ENCODE measurements around the gene IDE.

The IDE gene

GRCh38 chr10:92508866-92509265 is 65.0 kb downstream of the IDE start:
- Histone ChIP-seq H3K4me3 (ENCODE audit: low read length) (no peak overlapping the region), H3K4me1 (ENCODE audit: control insufficient read depth, insufficient read depth, low read length) (no peaks in the 10 kb centered on the region), H3K9ac (ENCODE audit: low read length) (no peak overlapping the region), H3K27me3 (ENCODE audit: control insufficient read depth, insufficient read depth, low read length) (no peaks in the 10 kb centered on the region), H3K27ac (ENCODE audit: low read depth, low read length) (no peak overlapping the region), H3K36me3 (ENCODE audit: control insufficient read depth, insufficient read depth, low read length) (peaks cover 8% of the 10 kb centered on the region)

- no peak overlapping the region for H3K9ac ChIP-seq (ENCODE audit: low read length)
- no peak overlapping the region for H3K4me3 ChIP-seq (ENCODE audit: low read length)
- peaks cover 3% of the 10 kb centered on the region for H3K36me3 ChIP-seq (ENCODE audit: control insufficient read depth, insufficient read depth, low read length)
- H3K27ac ChIP-seq (ENCODE audit: low read depth, low read length) = no peak overlapping the region
- no peaks in the 10 kb centered on the region for H3K4me1 ChIP-seq (ENCODE audit: control insufficient read depth, insufficient read depth, low read length)
- H3K27me3 ChIP-seq (ENCODE audit: control insufficient read depth, insufficient read depth, low read length) = no peaks in the 10 kb centered on the region
Measured at GRCh38 chr10:92506336-92506735, 67.6 kb downstream of the IDE start.

DNA sequence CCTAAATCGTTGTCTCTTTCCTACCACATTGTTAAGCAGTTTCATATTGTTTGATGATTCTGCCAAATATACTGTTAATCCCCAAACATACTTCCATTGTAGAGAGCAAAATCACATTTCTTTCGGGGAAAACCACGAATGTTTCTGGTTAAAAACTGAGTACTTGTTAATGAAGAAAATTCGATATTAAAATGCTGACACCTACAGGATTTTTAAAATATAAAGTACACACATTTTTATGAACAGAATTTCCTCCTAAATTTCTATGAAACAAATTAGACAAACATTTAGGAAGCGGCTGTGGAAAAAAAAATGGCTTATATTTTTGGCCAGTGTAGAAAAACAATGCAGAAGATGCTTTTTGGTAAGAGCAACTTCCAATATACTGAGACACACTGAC is 68.8 kb downstream of the IDE start:
- Histone ChIP-seq H3K4me1 (ENCODE audit: control insufficient read depth, insufficient read depth, low read length) (no peaks in the 10 kb centered on the region), H3K27ac (ENCODE audit: low read depth, low read length) (no peak overlapping the region), H3K4me3 (ENCODE audit: low read length) (no peak overlapping the region), H3K36me3 (ENCODE audit: control insufficient read depth, insufficient read depth, low read length) (peaks cover 3% of the 10 kb centered on the region), H3K27me3 (ENCODE audit: control insufficient read depth, insufficient read depth, low read length) (no peaks in the 10 kb centered on the region), H3K9ac (ENCODE audit: low read length) (no peak overlapping the region)

DNA sequence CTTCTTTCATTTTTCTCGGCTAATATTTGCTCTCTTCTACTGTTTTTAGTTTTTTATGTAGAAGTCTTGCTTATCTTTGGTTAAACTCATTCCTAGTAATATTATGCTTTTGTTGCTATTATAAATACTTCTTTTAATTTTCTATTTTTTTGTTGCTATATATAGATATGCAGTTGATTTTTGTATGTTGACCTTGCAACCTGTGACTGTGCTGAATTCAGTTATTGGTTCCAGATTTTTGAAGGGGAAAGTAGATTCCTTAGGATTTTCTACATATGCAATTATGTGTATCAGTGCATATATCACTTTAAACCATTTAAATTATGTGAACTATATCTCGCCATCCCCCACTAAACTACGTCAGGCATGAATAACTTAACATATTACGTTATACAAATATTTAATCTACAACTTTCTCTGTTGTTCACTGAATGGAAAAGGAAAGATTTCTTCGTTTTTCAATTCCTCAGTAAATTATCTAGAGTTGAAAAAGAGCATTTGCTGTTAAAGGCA is 71.5 kb downstream of the IDE start:
- H3K27ac ChIP-seq (ENCODE audit: low read depth, low read length) = no peak overlapping the region
- no peak overlapping the region for H3K9ac ChIP-seq (ENCODE audit: low read length)
- no peak overlapping the region for H3K4me3 ChIP-seq (ENCODE audit: low read length)
- H3K36me3 ChIP-seq (ENCODE audit: control insufficient read depth, insufficient read depth, low read length) = peaks cover 3% of the 10 kb centered on the region
- H3K4me1 ChIP-seq (ENCODE audit: control insufficient read depth, insufficient read depth, low read length) = no peaks in the 10 kb centered on the region
- no peaks in the 10 kb centered on the region for H3K27me3 ChIP-seq (ENCODE audit: control insufficient read depth, insufficient read depth, low read length)

GRCh38 chr10:92493362-92493761 is 80.5 kb downstream of the IDE start:
- Histone ChIP-seq H3K9ac (ENCODE audit: low read length) (no peak overlapping the region), H3K4me1 (ENCODE audit: control insufficient read depth, insufficient read depth, low read length) (no peaks in the 10 kb centered on the region), H3K27me3 (ENCODE audit: control insufficient read depth, insufficient read depth, low read length) (no peaks in the 10 kb centered on the region), H3K27ac (ENCODE audit: low read depth, low read length) (no peak overlapping the region), H3K36me3 (ENCODE audit: control insufficient read depth, insufficient read depth, low read length) (peaks cover 7% of the 10 kb centered on the region), H3K4me3 (ENCODE audit: low read length) (no peak overlapping the region)

DNA sequence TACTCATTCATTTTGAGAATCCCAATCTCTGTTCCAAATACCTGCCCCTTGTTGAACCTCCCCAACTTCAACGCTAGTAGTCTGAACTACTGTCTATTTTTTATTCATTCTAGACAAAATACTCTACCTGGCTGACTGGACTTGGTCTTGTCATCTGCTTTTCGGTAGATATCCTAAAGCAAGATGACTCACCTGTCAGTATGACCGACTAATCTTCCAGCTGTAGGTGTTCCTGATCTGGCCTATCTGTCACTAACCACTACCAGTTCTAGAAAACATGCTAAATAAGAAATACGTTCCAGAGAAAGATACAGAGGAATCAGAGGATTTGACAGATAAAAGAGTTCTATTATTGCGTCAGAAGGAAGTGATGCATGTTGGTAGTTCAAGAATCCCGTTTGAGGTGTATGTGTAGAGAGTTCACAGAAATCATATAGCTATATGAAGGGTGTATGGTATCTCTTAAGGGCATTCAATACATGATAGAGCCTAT is 81.1 kb downstream of the IDE start:
- no peak overlapping the region for H3K9ac ChIP-seq (ENCODE audit: low read length)
- peaks cover 7% of the 10 kb centered on the region for H3K36me3 ChIP-seq (ENCODE audit: control insufficient read depth, insufficient read depth, low read length)
- no peak overlapping the region for H3K4me3 ChIP-seq (ENCODE audit: low read length)
- H3K27ac ChIP-seq (ENCODE audit: low read depth, low read length) = no peak overlapping the region
- no peaks in the 10 kb centered on the region for H3K4me1 ChIP-seq (ENCODE audit: control insufficient read depth, insufficient read depth, low read length)
- no peaks in the 10 kb centered on the region for H3K27me3 ChIP-seq (ENCODE audit: control insufficient read depth, insufficient read depth, low read length)

GRCh38 chr10:92490387-92490786 is 83.5 kb downstream of the IDE start:
- H3K27me3 ChIP-seq (ENCODE audit: control insufficient read depth, insufficient read depth, low read length) = no peaks in the 10 kb centered on the region
- no peak overlapping the region for H3K4me3 ChIP-seq (ENCODE audit: low read length)
- H3K9ac ChIP-seq (ENCODE audit: low read length) = no peak overlapping the region
- no peaks in the 10 kb centered on the region for H3K4me1 ChIP-seq (ENCODE audit: control insufficient read depth, insufficient read depth, low read length)
- H3K27ac ChIP-seq (ENCODE audit: low read depth, low read length) = no peak overlapping the region
- H3K36me3 ChIP-seq (ENCODE audit: control insufficient read depth, insufficient read depth, low read length) = peaks cover 7% of the 10 kb centered on the region

GRCh38 chr10:92486637-92487036 is 87.3 kb downstream of the IDE start:
- peaks cover 7% of the 10 kb centered on the region for H3K36me3 ChIP-seq (ENCODE audit: control insufficient read depth, insufficient read depth, low read length)

GRCh38 chr10:92483539-92483938 is 90.4 kb downstream of the IDE start:
- no peak overlapping the region for H3K4me3 ChIP-seq (ENCODE audit: low read length)
- no peaks in the 10 kb centered on the region for H3K4me1 ChIP-seq (ENCODE audit: control insufficient read depth, insufficient read depth, low read length)
- no peak overlapping the region for H3K27ac ChIP-seq (ENCODE audit: low read depth, low read length)
- H3K9ac ChIP-seq (ENCODE audit: low read length) = no peak overlapping the region
- no peaks in the 10 kb centered on the region for H3K27me3 ChIP-seq (ENCODE audit: control insufficient read depth, insufficient read depth, low read length)
- peaks cover 5% of the 10 kb centered on the region for H3K36me3 ChIP-seq (ENCODE audit: control insufficient read depth, insufficient read depth, low read length)

More at GRCh38 chr10:92486637-92487036, 87.3 kb downstream of the IDE start:
- H3K27me3 ChIP-seq (ENCODE audit: control insufficient read depth, insufficient read depth, low read length) = no peaks in the 10 kb centered on the region
- H3K9ac ChIP-seq (ENCODE audit: low read length) = no peak overlapping the region
- H3K4me3 ChIP-seq (ENCODE audit: low read length) = no peak overlapping the region
- no peaks in the 10 kb centered on the region for H3K4me1 ChIP-seq (ENCODE audit: control insufficient read depth, insufficient read depth, low read length)
- no peak overlapping the region for H3K27ac ChIP-seq (ENCODE audit: low read depth, low read length)

GRCh38 chr10:92480413-92480812 is 93.5 kb downstream of the IDE start:
- Histone ChIP-seq H3K4me3 (ENCODE audit: low read length) (no peak overlapping the region), H3K9ac (ENCODE audit: low read length) (no peak overlapping the region), H3K4me1 (ENCODE audit: control insufficient read depth, insufficient read depth, low read length) (no peaks in the 10 kb centered on the region), H3K27ac (ENCODE audit: low read depth, low read length) (no peak overlapping the region), H3K36me3 (ENCODE audit: control insufficient read depth, insufficient read depth, low read length) (peaks cover 7% of the 10 kb centered on the region), H3K27me3 (ENCODE audit: control insufficient read depth, insufficient read depth, low read length) (no peaks in the 10 kb centered on the region)

- Histone ChIP-seq H3K9ac (ENCODE audit: low read length) (no peak overlapping the region), H3K36me3 (ENCODE audit: control insufficient read depth, insufficient read depth, low read length) (peaks cover 4% of the 10 kb centered on the region), H3K4me1 (ENCODE audit: control insufficient read depth, insufficient read depth, low read length) (no peaks in the 10 kb centered on the region), H3K4me3 (ENCODE audit: low read length) (no peak overlapping the region), H3K27ac (ENCODE audit: low read depth, low read length) (no peak overlapping the region), H3K27me3 (ENCODE audit: control insufficient read depth, insufficient read depth, low read length) (no peaks in the 10 kb centered on the region)
Measured at GRCh38 chr10:92479547-92479946, 94.3 kb downstream of the IDE start.

GRCh38 chr10:92478536-92478935 is 95.4 kb downstream of the IDE start:
- Histone ChIP-seq H3K27me3 (ENCODE audit: control insufficient read depth, insufficient read depth, low read length) (no peaks in the 10 kb centered on the region), H3K4me3 (ENCODE audit: low read length) (no peak overlapping the region), H3K4me1 (ENCODE audit: control insufficient read depth, insufficient read depth, low read length) (no peaks in the 10 kb centered on the region), H3K27ac (ENCODE audit: low read depth, low read length) (no peak overlapping the region), H3K36me3 (ENCODE audit: control insufficient read depth, insufficient read depth, low read length) (peaks cover 7% of the 10 kb centered on the region), H3K9ac (ENCODE audit: low read length) (no peak overlapping the region)

DNA sequence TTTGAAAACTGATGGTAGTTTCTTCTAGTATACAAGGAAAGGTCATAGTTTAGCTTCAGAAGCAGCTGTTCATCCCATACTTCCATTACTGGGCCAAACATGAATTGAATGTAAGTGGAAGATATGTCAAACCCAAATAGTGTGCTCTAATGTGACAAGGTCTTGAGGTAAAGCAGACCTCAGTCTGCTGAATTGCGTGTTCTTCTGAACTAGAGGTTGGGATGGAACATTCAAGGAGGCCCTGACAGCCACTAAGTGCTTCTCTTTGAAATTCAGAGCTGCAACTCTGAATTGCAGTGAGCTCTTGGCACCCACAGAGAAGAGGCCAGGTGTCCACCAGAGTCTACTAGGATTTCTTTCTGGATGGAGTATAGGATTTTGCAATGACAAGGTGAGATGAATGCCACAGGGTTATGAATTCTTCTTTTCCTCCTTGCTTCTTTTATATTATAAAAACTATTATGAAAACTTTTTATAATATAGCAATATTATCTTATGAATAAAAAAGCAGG is 98.5 kb downstream of the IDE start:
- Histone ChIP-seq H3K4me1 (ENCODE audit: control insufficient read depth, insufficient read depth, low read length) (no peaks in the 10 kb centered on the region), H3K36me3 (ENCODE audit: control insufficient read depth, insufficient read depth, low read length) (peaks cover 7% of the 10 kb centered on the region)

More for the DNA sequence above, 98.5 kb downstream of the IDE start:
- Histone ChIP-seq H3K27me3 (ENCODE audit: control insufficient read depth, insufficient read depth, low read length) (no peaks in the 10 kb centered on the region), H3K4me3 (ENCODE audit: low read length) (no peak overlapping the region), H3K9ac (ENCODE audit: low read length) (no peak overlapping the region), H3K27ac (ENCODE audit: low read depth, low read length) (no peak overlapping the region)

Measured in rectal smooth muscle tissue (tissue), 1 donor.